Stimulated activated CD4-positive, alpha-beta T cell treated with anti-CD3 and anti-CD28 coated beads, Interleukin-2, amount 100 ng/mL, for 24 hours (primary cell): ENCODE measurements around the gene TMCC2.
A peak's percentile ranks its signal among the peaks of the same experiment; 100 is the strongest.
"Not testable (repeated sequence)": the region's sequence is repeated elsewhere in the genome, so short reads cannot be mapped to it uniquely, and the experiment has no call there.

ENCODE experiments used
- DNase-seq, 2 donors: peaks; one replicate each; pipeline ENCODE4 v3.0.0-alpha.2; 2020

TMCC2 gene

DNA sequence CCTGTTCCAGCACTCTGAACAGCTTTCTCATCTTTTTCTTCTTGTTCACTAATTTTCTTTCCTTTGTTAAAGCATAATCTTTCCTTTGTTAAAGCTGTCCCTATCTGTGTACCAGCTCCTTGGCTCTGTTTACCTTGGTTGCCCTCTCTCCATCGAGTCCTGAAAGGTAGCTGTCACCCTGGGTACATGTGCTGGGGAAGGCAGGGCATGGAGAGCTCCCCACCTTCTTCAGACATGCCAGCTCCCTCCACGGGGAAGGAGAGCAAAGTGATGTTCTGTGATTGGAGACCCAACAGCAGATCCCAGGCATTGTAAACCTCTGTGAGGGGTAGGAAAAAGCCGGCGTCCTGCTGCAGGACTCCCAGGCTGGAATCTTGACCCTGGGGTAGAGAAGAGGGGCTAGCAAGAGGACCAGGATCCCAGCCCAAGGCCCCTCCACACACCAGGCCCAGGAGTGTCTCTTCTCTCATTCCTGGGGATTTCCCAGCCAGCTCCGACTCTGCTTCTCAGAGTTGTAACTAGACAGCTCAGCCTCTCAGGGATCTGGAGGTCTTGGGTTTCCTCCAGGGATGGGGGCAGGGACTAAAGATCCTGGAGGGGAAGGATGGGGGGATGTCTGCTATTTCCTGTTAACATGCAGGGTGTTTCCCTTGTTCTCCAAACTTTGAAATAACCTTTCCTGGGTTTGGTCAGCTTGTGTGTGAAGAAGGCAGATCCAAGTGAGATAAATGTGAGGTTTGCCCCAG, 34.4 kb downstream of the TMCC2 start:
- no peak for DNase-seq

DNA sequence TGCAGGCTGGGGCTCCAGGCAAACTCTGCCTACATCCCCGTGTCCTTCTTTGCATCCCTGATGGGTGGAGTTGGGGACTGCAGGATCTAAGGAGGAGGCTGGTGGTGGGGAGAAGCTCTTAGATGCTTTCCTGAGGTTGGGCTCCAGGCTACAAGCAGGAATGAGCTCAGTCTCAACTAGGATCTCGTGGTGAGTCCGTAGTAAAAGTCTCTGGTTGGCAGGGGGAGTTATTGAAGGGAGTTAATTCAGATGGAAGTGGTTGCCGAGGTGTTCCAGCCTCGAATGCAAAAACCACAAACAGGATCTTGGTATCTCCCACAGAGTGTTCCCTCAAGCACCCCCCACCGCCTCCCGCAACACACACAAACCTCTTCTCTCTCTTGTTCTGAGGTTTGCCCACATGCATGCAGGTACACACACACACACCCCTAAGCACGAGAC, 35.0 kb downstream of the TMCC2 start:
- DNase-seq, result no peak

- DNase-seq, result no peak
Measured at GRCh38 chr1:205263580-205264190, 35.9 kb downstream of the TMCC2 start.

DNA sequence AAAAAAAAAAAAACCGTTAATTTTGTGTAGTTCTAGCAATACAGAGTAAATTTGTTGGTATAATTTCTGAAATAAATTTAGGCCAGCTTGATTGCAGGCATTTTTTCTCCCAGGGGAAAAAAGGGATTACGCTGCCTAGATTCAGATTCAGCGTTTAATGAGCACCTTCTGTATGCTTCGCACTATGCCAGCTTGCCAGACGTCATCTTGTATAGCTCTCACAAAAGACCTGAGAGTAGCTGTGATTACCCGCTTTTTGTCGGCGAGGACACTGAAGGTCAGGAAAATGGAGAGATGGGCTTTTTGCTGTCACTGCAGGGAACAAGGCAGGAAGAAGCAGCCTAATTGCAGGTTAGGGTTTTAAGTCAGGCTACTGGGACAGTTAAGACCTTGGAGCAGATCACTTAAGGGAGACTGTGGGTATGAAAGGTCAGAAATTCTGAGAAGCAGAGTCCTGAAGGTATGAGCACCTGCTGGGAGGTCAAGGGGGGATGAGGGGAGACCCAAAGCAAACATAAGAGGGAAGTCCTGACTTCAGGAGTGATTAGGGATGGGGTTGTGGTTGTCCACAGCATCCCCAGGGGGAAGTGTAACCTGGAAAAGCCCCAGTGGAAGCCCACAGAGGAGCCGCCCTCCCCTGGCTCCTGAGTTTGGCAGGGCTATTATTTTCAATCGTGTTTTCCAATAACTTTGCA, 39.0 kb downstream of the TMCC2 start:
- DNase-seq, result no peak

DNA sequence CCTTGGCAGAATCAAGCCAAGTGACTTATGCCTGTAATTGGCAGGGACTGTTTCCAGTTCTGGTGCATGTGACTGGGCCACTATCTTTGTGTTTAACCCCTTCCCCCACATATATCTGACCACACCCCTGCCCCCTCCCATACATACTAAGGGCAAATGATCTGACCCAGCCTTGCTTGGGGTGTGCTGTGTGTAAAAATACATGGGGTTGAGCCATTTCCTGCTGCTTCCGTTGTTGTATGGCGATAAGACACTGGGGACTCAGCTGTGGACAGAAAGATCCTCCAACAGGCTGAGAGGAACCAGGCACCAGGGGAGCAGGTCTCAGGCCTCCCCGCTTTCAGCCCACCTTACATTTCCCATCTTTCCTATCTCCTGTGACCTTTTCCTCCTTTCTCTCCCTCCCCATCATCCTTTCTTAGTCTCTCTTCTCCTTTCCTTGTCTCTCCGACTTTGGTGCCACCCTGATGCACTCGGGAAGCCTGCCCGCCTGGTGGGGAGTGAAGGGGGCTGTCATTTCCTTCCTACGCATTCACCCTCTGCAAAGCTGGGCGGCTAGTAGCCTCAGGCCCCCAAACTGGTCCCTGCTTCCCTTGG, 39.7 kb downstream of the TMCC2 start:
- no peak for DNase-seq

- DNase-seq, result no peak
Measured at GRCh38 chr1:205268846-205269680, 41.3 kb downstream of the TMCC2 start.

- DNase-seq, result no peak
Measured at GRCh38 chr1:205269711-205270110, 42.0 kb downstream of the TMCC2 start.

GRCh38 chr1:205270271-205270670, 42.5 kb downstream of the TMCC2 start:
- no peak for DNase-seq

- DNase-seq, result no peak
Measured at GRCh38 chr1:205270764-205271163, 43.0 kb downstream of the TMCC2 start.

DNA sequence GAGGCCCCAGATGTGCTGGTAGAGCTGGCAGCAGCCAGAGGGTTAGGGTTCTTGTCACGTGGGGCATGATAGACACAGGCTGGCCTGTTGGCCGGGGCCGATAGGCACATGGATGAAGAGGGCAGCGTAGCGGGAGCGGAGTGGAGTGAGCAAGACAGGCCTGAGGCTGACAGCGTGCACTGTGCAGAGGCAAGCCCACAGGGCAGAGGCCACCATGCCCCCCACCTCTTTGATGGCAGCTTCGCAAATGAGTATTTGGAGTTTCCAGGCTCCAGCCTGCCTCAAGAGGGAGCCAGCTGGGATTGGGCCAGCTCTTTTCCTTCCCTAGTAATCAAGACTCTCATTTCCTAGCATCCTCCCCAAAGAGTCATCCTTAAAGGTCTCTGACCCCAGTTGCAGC, 43.5 kb downstream of the TMCC2 start:
- no peak for DNase-seq

DNA sequence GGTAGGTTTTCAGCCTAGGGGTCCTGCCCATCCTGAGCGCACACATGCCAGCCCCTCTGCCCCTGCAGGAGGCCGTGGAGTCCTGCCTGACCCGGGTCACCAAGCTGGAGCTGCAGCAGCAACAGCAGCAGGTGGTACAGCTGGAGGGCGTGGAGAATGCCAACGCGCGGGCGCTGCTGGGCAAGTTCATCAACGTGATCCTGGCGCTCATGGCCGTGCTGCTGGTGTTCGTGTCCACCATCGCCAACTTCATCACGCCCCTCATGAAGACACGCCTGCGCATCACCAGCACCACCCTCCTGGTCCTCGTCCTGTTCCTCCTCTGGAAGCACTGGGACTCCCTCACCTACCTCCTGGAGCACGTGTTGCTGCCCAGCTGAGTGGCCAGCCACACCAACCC, 44.0 kb downstream of the TMCC2 start:
- DNase-seq, result no peak

DNA sequence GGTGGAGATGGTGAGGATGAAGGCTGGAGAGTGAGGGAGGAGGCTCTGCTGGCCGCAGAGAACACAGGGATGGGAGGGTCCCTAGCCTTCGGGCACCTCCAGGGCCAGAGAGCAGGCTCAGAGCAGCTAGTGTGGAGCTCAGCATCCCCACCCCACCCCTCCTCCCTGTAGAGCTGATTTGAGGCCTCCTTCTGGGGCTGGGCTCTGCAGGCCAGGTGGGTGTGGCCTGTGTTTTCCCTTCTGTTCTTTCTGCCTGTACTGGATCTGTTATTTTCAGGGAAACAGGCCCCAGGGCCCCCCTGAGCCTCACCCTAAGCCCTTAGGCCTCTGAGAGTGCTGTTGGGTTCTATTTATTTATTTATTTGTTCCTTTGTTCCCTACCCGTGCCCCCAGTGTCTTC, 44.8 kb downstream of the TMCC2 start:
- DNase-seq, result no peak

- peak; percentile 86 to 87 for DNase-seq
Measured at GRCh38 chr1:205273551-205273982, 45.8 kb downstream of the TMCC2 start.

DNA sequence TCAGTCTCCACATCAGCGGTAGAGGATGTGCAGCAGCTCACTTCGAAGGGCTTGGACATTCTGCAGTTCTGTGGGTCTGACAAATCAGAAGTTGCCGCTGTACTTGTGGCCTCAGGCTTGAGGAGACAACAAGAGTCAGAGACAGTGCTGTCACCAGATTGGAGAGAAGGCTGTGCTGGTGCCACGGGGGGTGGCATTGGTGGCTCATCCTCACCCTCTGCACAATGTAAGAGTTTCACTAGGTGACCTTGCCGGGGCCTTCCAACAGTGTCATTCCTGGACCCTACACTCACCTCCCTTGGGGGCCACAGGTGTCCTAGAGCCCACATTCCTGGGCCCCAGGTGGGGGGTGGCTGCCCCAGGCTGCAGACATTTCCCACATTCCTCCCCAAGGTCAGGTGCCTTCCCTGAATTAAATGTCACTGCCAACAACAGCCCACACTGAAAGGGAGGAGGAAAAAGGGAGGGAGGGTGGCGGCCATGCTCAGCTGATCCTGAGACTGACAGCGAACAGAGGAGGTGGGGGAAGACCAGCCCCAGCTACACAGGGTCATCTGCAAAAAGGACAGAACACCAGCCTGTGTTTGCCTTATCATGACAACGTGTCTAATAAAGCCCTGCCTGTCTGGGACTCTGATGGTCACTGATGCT, 46.4 kb downstream of the TMCC2 start:
- no peak for DNase-seq

- no peak for DNase-seq
Measured at GRCh38 chr1:205275133-205275532, 47.4 kb downstream of the TMCC2 start.

- no peak for DNase-seq
Measured at GRCh38 chr1:205275916-205276688, 48.4 kb downstream of the TMCC2 start.

GRCh38 chr1:205276689-205277065, 48.9 kb downstream of the TMCC2 start:
- no peak for DNase-seq

DNA sequence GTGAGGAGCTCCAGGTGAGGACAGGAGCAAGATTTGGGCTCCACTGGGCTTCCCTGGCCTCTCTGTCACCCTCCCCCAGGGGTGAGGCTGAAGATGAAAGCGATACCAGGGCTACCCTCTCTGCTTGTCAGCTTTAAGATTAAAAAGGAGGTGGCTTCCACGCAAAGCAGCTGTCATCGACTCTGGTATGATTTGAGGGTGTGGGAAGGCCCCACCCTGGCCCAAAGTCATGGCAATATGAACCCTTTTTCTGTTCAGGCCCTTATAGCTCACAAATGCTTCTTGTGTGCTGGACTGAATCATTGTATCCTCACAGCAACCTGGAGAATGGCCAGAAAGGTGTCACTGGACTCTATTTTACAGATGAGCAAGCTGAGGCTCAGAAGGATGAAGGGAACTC, 52.2 kb downstream of the TMCC2 start:
- DNase-seq, result no peak

DNA sequence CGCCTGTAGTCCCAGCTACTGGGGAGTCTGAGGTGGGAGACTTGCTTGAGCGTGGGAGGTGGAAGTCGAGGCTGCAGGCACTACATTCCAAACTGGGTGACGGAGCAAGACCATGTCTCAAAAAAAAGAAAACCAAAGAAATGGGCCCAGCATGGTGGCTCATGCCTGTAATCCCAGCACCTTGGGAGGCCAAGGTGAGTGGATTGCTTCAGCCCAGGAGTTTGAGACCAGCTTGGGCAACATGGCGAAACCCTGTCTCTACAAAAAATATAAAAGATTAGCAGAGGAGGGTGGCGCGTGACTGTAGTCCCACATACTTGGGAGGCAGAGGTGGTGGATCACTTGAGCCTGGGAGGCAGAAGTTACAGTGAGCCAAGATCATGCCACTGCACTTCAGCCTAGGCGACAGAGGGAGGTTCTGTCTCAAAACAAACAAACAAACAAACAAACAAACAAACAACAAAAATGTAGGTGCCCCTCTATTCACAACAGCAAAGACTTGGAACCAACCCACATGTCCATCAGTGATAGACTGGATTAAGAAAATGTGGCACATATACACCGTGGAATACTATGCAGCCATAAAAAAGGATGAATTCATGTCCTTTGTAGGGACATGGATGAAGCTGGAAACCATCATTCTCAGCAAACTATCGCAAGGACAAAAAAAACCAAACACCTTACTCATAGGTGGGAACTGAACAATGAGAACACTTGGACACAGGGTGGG, 53.1 kb downstream of the TMCC2 start:
- not testable (repeated sequence) for DNase-seq

GRCh38 chr1:205283270-205284147, 55.8 kb downstream of the TMCC2 start:
- DNase-seq, result no peak
